ENCODE measurements around the gene MRPL53.

Gene MRPL53

GRCh38 chr2:74428675-74429074, 43.8 kb downstream of the MRPL53 start:
- no peak for DNase-seq (ENCODE audit: low read depth)

GRCh38 chr2:74427551-74427950, 44.9 kb downstream of the MRPL53 start:
- no peak for DNase-seq (ENCODE audit: low read depth)

- no peak for DNase-seq (ENCODE audit: low read depth)
Measured at GRCh38 chr2:74426181-74426758, 46.2 kb downstream of the MRPL53 start.

- no peak for DNase-seq (ENCODE audit: low read depth)
Measured at GRCh38 chr2:74425523-74425922, 47.0 kb downstream of the MRPL53 start.

GRCh38 chr2:74424995-74425406, 47.5 kb downstream of the MRPL53 start:
- DNase-seq (ENCODE audit: low read depth): no peak

GRCh38 chr2:74424139-74424992, 48.1 kb downstream of the MRPL53 start:
- DNase-seq (ENCODE audit: low read depth): no peak

GRCh38 chr2:74423231-74424095, 49.0 kb downstream of the MRPL53 start:
- DNase-seq (ENCODE audit: low read depth): no peak

Measured in amniotic epithelial cell (primary cell).